CD14-positive monocyte (primary cell): ENCODE measurements around the gene PLAAT4. TPM values are rescaled to one million over a fixed set of nuclear protein-coding genes. Genes with fewer than 3 reads are reported as not detected.

Experiments
- DNase-seq, 3 donors: peaks; one replicate each; pipeline ENCODE4 v3.0.0-alpha.2; 2011 to 2022
- H2AFZ ChIP-seq: 2 replicates; pipeline ENCODE4 v1.6.0; 2012; ENCODE audit warnings: mild to moderate bottlenecking, low read depth, low read length, inconsistent platforms; ENCODE audit not compliant: insufficient read depth, poor library complexity, severe bottlenecking
- H3K27ac ChIP-seq, 2 donors: 1 replicate in 1 of 2; 2 replicates in 1 of 2; pipeline ENCODE4 v1.5.1; 2012 to 2013; ENCODE audit warnings: low read length in 2 of 2, control low read depth in 1 of 2, inconsistent platforms in 1 of 2, low read depth in 1 of 2, mild to moderate bottlenecking in 1 of 2
- H3K27me3 ChIP-seq, 2 donors: one replicate each; pipeline versions ENCODE4 v1.6.0 to v1.6.1; 2011 to 2013; ENCODE audit warnings: low read length in 2 of 2; ENCODE audit not compliant: control insufficient read depth in 2 of 2, insufficient read depth in 2 of 2
- H3K36me3 ChIP-seq, 2 donors: replicated peaks in 1 of 2; 1 replicate in 1 of 2; 2 replicates in 1 of 2; pipeline versions ENCODE4 v1.5.1 to v1.6.1; 2012 to 2013; ENCODE audit warnings: low read length in 2 of 2, control low read depth in 1 of 2, inconsistent platforms in 1 of 2, mild to moderate bottlenecking in 1 of 2; ENCODE audit not compliant: insufficient read depth in 2 of 2, control insufficient read depth in 1 of 2
- H3K4me1 ChIP-seq, 2 donors: 1 replicate in 1 of 2; 2 replicates in 1 of 2; pipeline versions ENCODE4 v1.5.1 to v1.6.1; 2012 to 2013; ENCODE audit warnings: low read length in 2 of 2, control low read depth in 1 of 2, inconsistent platforms in 1 of 2, mild to moderate bottlenecking in 1 of 2, moderate library complexity in 1 of 2; ENCODE audit not compliant: insufficient read depth in 2 of 2, control insufficient read depth in 1 of 2
- H3K4me2 ChIP-seq: replicated peaks from 2 replicates; pipeline ENCODE3; 2012; ENCODE audit warnings: low read length, moderate library complexity, mild to moderate bottlenecking; ENCODE audit not compliant: poor library complexity, severe bottlenecking; ENCODE audit errors: extremely low read depth
- H3K4me3 ChIP-seq, 3 experiments: fragments of 200-600 bp in 1 of 3; sonication (generic) in 1 of 3; replicated peaks in 1 of 3; 1 replicate in 2 of 3; 2 replicates in 1 of 3; pipeline ENCODE4 v1.5.1; 2011 to 2013; ENCODE audit warnings: low read length in 3 of 3, mild to moderate bottlenecking in 3 of 3, control low read depth in 2 of 3, low read depth in 2 of 3, inconsistent platforms in 1 of 3, moderate library complexity in 1 of 3
- H3K79me2 ChIP-seq: 2 replicates; pipeline ENCODE4 v1.6.0; 2012; ENCODE audit warnings: mild to moderate bottlenecking, control low read depth, inconsistent platforms, low read length, moderate library complexity; ENCODE audit not compliant: insufficient read depth
- H3K9ac ChIP-seq: 2 replicates; pipeline ENCODE4 v1.6.0; 2017; ENCODE audit warnings: low read length, mild to moderate bottlenecking; ENCODE audit not compliant: insufficient read depth, poor library complexity, severe bottlenecking
- H3K9me3 ChIP-seq, 2 donors: replicated peaks in 1 of 2; 1 replicate in 1 of 2; 2 replicates in 1 of 2; pipeline versions ENCODE4 v1.5.1 to v1.6.1; 2012 to 2013; ENCODE audit warnings: low read length in 2 of 2, control low read depth in 1 of 2; ENCODE audit not compliant: control insufficient read depth in 1 of 2, insufficient read depth in 1 of 2
- H4K20me1 ChIP-seq: 2 replicates; pipeline ENCODE4 v1.6.0; 2012; ENCODE audit warnings: mild to moderate bottlenecking, low read length, control low read depth, moderate library complexity; ENCODE audit not compliant: insufficient read depth
- H3K27ac Mint-ChIP-seq, 7 donors: one replicate each; pipeline ENCODE4 v1.8.0; 2020; ENCODE audit warnings: mild to moderate bottlenecking in 7 of 7, mixed read lengths in 7 of 7, moderate library complexity in 6 of 7, inconsistent platforms in 2 of 7
- H3K27me3 Mint-ChIP-seq, 3 donors: one replicate each; pipeline ENCODE4 v1.8.0; 2021 to 2022; ENCODE audit warnings: low read depth in 3 of 3, mild to moderate bottlenecking in 3 of 3, mixed read lengths in 3 of 3, moderate library complexity in 3 of 3, inconsistent platforms in 1 of 3
- H3K36me3 Mint-ChIP-seq, 2 donors: one replicate each; pipeline ENCODE4 v1.8.0; 2020; ENCODE audit warnings: mixed read lengths in 2 of 2, inconsistent platforms in 1 of 2, mild to moderate bottlenecking in 1 of 2
- H3K4me1 Mint-ChIP-seq: one replicate; pipeline ENCODE4 v1.8.0; 2020; ENCODE audit warnings: mild to moderate bottlenecking, mixed read lengths
- H3K4me3 Mint-ChIP-seq, 2 donors: one replicate each; pipeline ENCODE4 v1.8.0; 2020; ENCODE audit warnings: mild to moderate bottlenecking in 2 of 2, mixed read lengths in 2 of 2, moderate library complexity in 1 of 2
- H3K9me3 Mint-ChIP-seq, 7 donors: one replicate each; pipeline ENCODE4 v1.8.0; 2020 to 2022; ENCODE audit warnings: mixed read lengths in 7 of 7, mild to moderate bottlenecking in 6 of 7, moderate library complexity in 6 of 7, inconsistent platforms in 2 of 7
- CTCF ChIP-seq: fragments of 200-600 bp; IDR thresholded peaks from one replicate; pipeline ENCODE4 v1.8.0; 2022; ENCODE audit warnings: antibody characterized with exemption, mild to moderate bottlenecking
- WGBS: methylation state at CpG from one replicate; pipeline ENCODE4 v1.1.5; 2013; ENCODE audit warnings: missing lambda C conversion rate; ENCODE audit not compliant: insufficient coverage; 5-methylcytosine and 5-hydroxymethylcytosine counted together
- intact Hi-C, 2 donors: fragments of 100-400 bp; cut with micrococcal nuclease; formaldehyde crosslinking; loops; one replicate each; pipeline versions ENCODE4 v1.15.0 to v1.15.1; 2023
- polyA plus RNA-seq, 3 donors: library from polyadenylated mRNA; depleted of rRNA in 1 of 3; unstranded in 2 of 3; stranded (reverse) in 1 of 3; fragments of 300-500 nt in 2 of 3; fragments of >200 nt in 1 of 3; fragmentation: Illumina TruSeq in 2 of 3; gene quantifications; 1 replicate in 2 of 3; 2 replicates in 1 of 3; pipeline ENCODE4 v1.2.3, GENCODE V29; 2012 to 2021

Gene PLAAT4
- polyA plus RNA-seq, 3 donors, result 55.2 to 119 (median 101) TPM

- peaks cover 22% of the 10 kb centered on the region for H3K79me2 ChIP-seq
- peak; percentile 59 to 68 (median 65) for DNase-seq
- H3K4me2 ChIP-seq, result peak overlapping the region; percentile 87
- peak overlapping the region; percentile 15 to 90 (median 83) for H3K27ac Mint-ChIP-seq
- no peak overlapping the region for H3K9ac ChIP-seq
- no peak overlapping the region for H2AFZ ChIP-seq
- H3K4me3 Mint-ChIP-seq, result peak overlapping the region in 1 of 2 donors; percentile 93
- H3K4me3 ChIP-seq, result peak overlapping the region in 1 of 3 experiments; percentile 79
- no CpG with 5 or more reads among the region's 3 CpGs for WGBS
- intact Hi-C loops, result loop anchor here in 1 of 2 donors (10.0 kb wide), 1 partner anchor 117 kb away; no protein-coding TSS in a partner anchor
- peaks cover 0 to 2% (median 0%) of the 10 kb centered on the region in 3 donors for H3K27me3 Mint-ChIP-seq
- peak; percentile 45 for TF ChIP-seq CTCF
- no peaks in the 10 kb centered on the region for H3K9me3 Mint-ChIP-seq
- H3K36me3 ChIP-seq, result peaks cover 39 to 47% of the 10 kb centered on the region in 2 donors
- no peaks in the 10 kb centered on the region for H3K9me3 ChIP-seq
- peaks cover 58% of the 10 kb centered on the region for H3K4me1 Mint-ChIP-seq
- no peak overlapping the region for H3K27ac ChIP-seq
- H3K4me1 ChIP-seq, result peaks cover 60 to 61% of the 10 kb centered on the region in 2 donors
- peaks cover 32 to 50% of the 10 kb centered on the region in 2 donors for H3K36me3 Mint-ChIP-seq
- H3K27me3 ChIP-seq, result no peaks in the 10 kb centered on the region
- H4K20me1 ChIP-seq, result no peaks in the 10 kb centered on the region
Measured at GRCh38 chr11:63508009-63508408, 28.6 kb upstream of the PLAAT4 start.

- DNase-seq, result no peak
- Mint-ChIP-seq H3K27ac (no peak overlapping the region), H3K27me3 (peaks cover 0 to 2% (median 0%) of the 10 kb centered on the region in 3 donors), H3K36me3 (peaks cover 36 to 58% of the 10 kb centered on the region in 2 donors), H3K4me3 (peak overlapping the region in 1 of 2 donors; percentile 6), H3K4me1 (peaks cover 51% of the 10 kb centered on the region), H3K9me3 (no peaks in the 10 kb centered on the region)
- peaks cover 53 to 54% of the 10 kb centered on the region in 2 donors for H3K4me1 ChIP-seq
- no peak overlapping the region for H3K4me3 ChIP-seq
- 58% methylated on average over 2 of the region's 12 CpGs for WGBS
- H2AFZ ChIP-seq, result no peak overlapping the region
- H3K27ac ChIP-seq, result no peak overlapping the region
- H4K20me1 ChIP-seq, result no peaks in the 10 kb centered on the region
- H3K36me3 ChIP-seq, result peaks cover 41 to 54% of the 10 kb centered on the region in 2 donors
- H3K79me2 ChIP-seq, result peaks cover 22% of the 10 kb centered on the region
- H3K9ac ChIP-seq, result no peak overlapping the region
- no peaks in the 10 kb centered on the region for H3K9me3 ChIP-seq
- intact Hi-C loops, result loop anchor here in 1 of 2 donors (10.0 kb wide), 1 partner anchor 116 kb away; no protein-coding TSS in a partner anchor
- no peak overlapping the region for H3K4me2 ChIP-seq
- no peaks in the 10 kb centered on the region for H3K27me3 ChIP-seq
- TF ChIP-seq CTCF, result no peak
Measured at GRCh38 chr11:63508745-63509144, 27.9 kb upstream of the PLAAT4 start.
